ENCODE measurements around the gene PPM1D. TPM values are rescaled to one million over a fixed set of nuclear protein-coding genes. Genes with fewer than 3 reads are reported as not detected.
A peak's percentile ranks its signal among the peaks of the same experiment; 100 is the strongest.

PPM1D gene
- total and polyA plus RNA-seq, 2 of the 13 experiments (the other 11 are each of a cell fraction or from before 2014, with no cell fraction given) = 8.0 to 26.2 TPM

GRCh38 chr17:60677308-60678117 lies 77.5 kb downstream of the PPM1D start, which contains the start of gene BCAS3 (continued):
- no peak for TF ChIP-seq ZNF564 (CRISPR knock-in tag; IDR thresholded peaks at IDR 0.05)
- no peak; the same call in 1 of the 2 replicates for TF ChIP-seq E2F2 (CRISPR knock-in tag; IDR thresholded peaks at IDR 0.05; ENCODE audit: borderline replicate concordance)
- TF ChIP-seq ZNF773 (CRISPR knock-in tag; IDR thresholded peaks at IDR 0.05; ENCODE audit: borderline replicate concordance) = no peak
- no peak for TF ChIP-seq ZNF740 (CRISPR knock-in tag; IDR thresholded peaks at IDR 0.05)
- peak; percentile 85 for TF ChIP-seq MLX (CRISPR knock-in tag; IDR thresholded peaks at IDR 0.05)
- TF ChIP-seq SNAPC4 (CRISPR knock-in tag; IDR thresholded peaks at IDR 0.05) = no peak
- TF ChIP-seq ZNF180 (CRISPR knock-in tag; IDR thresholded peaks at IDR 0.05; ENCODE audit: borderline replicate concordance, low read depth) = no peak
- peak; percentile 53 for TF ChIP-seq PAXIP1 (CRISPR knock-in tag; conservative IDR thresholded peaks at IDR 0.05)
- TF ChIP-seq POLR2A (IDR thresholded peaks at IDR 0.05; ENCODE audit: insufficient read depth in 1 of 2, low read depth in 2 of 2, low read length in 2 of 2) = peak; percentile 87 to 94
- TF ChIP-seq GTF3A (CRISPR knock-in tag; conservative IDR thresholded peaks at IDR 0.05) = peak; percentile 87; the same call in 1 of the 2 replicates

Measured in HepG2 (cell line).